HL-60 (cell line): ENCODE data around the gene PTX4.

Experiments
- CTCF ChIP-seq: IDR thresholded peaks from one replicate; pipeline ENCODE4 v1.5.1; 2011; ENCODE audit warnings: low read length, control low read depth, inconsistent platforms; ENCODE audit not compliant: insufficient read depth
- GABPA ChIP-seq: IDR thresholded peaks from 2 replicates; pipeline ENCODE4 v1.6.1; 2012; ENCODE audit warnings: low read depth
- POLR2AphosphoS5 ChIP-seq: IDR thresholded peaks from 2 replicates; pipeline ENCODE4 v1.6.1; 2012; ENCODE audit warnings: low read depth

DNA sequence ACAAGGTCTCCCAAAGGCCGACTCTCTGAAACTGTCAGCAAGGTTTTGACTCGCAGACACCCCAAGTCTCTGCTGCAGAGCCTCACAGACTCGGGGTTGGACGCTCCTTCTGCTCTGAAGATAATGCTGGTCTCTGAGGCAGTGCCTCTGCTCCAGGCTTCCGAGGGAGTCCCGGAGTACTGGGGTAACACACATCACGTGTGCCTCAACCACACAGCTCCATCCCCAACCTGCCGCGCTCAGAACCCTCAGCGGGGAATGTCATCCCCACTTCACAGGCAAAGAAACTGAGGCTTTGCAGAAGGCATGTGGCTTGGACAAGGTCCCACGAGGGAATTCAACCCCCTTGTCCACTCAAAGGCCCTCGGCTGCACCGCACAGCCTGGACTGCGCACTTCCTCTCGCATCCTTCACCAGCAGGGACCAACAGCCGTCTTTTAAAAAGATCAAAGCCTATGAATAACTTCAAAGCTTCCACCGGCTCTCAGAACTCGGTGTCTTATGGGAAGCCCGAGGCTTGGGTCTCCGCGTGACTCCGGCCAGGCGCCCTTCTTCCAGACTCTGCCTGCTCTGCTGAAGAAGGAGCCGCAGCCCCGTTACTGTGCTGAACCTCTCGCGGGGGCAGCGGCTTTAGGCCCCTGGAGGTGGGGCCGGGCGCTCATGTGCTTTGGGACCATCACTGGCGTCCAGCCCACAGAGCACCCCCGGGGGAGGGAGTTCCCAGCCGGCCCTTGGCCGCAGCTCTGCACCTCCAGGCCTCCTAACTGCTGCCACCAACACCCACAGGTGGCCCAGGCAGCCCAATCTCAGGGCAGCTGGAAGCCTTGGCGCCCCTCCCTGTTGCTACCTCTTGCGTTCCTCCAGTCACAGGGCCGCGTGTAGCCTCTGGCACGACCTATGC, 46.9 kb upstream of the PTX4 start:
- TF ChIP-seq GABPA (no peak), CTCF (no peak), POLR2AphosphoS5 (no peak)
